Femur (tissue), 1 donor: Measurements from ENCODE around the gene METTL14.

Source experiments
- DNase-seq: peaks from one replicate; pipeline ENCODE4 v3.0.0-alpha.2; 2017

METTL14 gene

DNA sequence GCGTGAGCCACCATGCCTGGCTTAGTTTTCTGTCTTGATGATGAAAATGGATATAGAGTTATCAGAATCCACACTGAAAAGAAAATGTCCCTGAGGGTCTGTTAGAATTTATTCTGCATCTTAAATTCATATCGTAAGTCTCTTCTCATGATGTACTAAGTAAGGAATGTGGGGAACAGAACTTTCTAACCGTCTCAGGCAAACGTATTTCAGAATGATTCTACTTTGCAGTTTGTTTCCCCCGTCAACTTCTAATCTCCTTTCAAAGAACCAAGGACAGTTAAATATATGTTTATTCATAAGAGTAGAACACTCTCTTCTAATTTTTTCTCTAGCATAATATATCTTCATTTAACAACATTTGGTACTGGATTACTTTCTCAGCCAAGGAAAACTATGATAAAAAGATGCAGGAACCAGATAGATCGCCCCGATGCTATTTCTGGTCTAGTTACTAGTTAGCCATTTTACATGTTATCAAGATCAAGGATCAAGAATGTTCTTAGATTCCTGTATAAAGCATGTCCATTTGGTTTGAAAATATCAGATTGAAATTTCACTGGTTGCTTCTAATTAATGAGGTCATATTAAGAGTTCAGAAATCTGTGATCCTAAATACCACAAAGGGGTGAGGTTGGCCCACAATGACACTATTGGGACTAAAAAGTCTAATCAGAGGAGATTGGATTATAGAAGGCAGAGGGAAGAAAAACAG is 49.5 kb downstream of the METTL14 start:
- no peak for DNase-seq

- DNase-seq = no peak
Measured at GRCh38 chr4:118736900-118737299, 51.7 kb downstream of the METTL14 start.

- DNase-seq = no peak
Measured at GRCh38 chr4:118738090-118738489, 52.9 kb downstream of the METTL14 start.

DNA sequence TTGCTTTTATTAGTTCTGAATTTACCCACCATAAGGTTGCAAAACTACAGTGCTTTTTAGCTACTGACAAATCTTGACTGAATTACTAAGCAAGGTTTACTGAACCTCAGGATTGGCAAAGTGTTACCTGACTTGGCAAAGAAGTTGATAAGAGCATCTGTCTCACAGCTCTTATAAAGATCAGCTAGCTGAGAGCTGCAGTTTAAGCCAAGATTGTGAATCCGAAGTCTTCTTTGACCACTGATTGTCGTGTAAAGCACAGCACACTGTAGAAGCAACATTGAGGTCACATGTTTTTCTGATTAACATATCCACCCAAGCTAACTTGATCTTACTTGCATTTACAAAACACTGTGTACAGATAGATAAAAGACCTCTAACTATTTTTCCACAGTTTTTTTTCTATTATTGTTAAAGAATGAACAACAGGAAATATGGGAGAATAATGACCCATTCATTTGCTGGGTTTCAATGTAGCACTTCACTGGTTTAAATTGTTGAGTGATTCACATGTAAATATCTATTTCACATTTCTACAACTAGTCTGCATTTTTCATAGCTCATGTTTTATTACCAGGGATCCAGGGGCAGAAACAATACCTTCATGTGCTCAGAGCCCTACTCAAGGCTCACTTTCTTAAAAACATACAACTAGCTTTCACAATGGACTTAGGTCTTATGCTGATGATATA is 54.0 kb downstream of the METTL14 start:
- no peak for DNase-seq

- no peak for DNase-seq
Measured at GRCh38 chr4:118740869-118741268, 55.7 kb downstream of the METTL14 start.

GRCh38 chr4:118741301-118741855 is 56.2 kb downstream of the METTL14 start:
- DNase-seq = no peak

DNA sequence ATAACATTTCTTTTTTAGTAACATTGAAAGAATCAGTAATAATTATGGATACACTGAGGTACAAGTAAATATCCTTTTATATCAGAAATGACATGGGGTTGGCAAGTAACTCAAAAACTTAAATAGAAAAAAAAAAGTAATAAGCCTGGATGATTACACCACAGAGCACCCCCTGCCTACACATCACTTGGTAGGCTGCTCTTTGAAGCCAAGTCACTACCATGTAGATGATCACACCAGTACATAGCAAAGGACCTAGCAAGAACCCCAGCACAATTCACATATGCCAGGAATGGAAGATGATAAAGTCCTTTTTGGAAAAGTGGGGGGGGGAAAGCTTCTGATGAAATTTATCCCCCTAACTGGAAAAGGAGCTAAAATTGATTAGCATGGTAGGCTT is 56.9 kb downstream of the METTL14 start:
- DNase-seq = no peak

- no peak for DNase-seq
Measured at GRCh38 chr4:118743867-118744266, 58.7 kb downstream of the METTL14 start.

DNA sequence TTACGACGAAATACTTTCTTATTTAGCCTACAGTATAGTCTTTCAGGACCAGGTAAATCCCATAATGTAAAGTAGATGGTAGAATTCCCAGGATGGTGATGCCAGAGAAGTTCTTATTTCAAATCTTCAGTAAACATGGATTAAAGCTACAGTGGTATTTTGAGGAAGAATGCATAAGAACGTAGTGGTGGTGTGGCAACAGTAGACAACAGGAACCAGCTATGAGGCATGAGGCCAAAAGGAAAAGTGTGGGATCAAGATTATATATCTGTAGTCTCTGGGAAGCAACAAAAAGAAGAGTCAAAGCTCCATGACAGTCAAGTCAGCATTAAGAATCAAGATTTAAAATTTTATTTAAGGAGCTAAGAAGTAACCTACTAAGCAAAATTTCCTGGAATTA is 60.2 kb downstream of the METTL14 start:
- no peak for DNase-seq

GRCh38 chr4:118746251-118746919 is 61.2 kb downstream of the METTL14 start:
- no peak for DNase-seq

DNA sequence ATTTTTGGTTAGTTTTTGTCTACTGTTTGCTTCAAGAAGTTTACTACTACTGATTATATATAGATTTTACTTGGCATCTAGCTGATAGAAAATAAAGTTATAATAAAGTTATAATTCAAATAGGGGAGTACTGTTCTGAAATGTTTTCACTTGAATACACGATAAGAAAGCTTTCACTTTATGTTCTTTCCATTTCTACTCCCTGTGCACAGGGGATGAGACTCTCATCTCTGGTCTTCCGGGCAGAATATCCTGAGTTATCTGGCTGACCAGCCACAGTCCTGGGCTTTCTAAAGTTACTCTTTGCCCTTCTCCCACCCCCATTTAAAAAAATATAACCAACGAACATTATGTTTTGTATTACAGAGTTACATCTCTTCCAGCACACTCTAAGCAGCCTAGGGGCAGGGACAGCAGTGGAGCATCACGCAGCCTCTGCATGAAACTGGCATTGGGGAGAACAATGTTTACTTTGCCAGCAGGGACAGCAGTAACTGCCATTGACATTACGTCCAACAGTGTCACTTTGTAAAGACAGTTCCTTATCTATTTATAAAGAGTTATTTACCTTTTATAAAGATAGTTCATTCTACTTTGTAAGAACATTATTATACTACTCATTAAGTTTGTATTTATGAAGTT is 64.3 kb downstream of the METTL14 start:
- DNase-seq = no peak

DNA sequence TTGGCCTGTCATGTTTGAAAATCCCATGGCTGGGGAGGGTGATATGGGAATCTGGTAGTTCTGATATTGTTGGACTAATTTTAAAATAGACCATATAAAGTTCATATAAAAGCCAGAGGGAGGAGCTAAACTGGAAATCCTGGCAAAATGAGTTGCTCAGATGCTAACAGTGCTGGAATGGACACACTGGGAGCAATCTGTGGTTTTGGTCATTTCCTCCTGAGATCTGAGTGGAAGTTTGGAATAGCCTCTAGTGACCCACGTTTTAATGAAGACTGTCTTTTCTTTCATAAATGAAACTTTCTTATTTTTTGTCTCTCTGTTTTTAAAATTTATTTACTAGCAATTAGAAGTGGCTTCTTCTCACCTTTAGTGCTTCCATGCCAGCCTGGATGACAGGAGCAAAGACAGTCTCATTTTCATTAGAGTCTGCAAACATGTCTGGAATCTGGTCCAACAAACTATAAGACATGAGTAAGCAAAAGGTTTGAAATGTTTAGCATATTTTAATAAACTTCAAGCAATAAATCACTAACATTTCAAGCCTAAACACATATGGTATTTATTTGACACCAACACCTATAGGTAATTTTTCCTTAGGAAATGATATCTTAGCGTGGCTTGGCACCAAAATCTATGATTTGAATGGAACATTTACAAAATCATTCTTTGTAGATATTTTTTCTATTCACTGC is 66.6 kb downstream of the METTL14 start:
- no peak for DNase-seq

DNA sequence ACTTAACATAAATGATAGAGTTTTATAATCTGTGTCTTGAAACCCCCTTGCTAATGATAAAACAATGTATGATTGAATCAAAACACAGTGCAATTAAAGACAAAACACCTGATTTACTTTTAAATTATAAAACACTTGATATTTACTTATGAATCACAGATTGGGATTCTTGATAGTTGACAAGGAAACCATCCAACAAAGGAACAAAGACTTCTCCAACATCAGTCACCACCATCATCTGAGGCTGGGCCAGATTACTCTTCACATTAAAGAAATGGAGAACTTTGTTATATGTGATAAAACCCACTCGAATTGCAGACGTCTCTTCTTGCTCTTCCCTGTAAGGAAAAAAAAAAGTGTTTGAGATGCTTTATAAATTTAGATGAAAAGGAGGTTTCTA is 67.4 kb downstream of the METTL14 start:
- DNase-seq = no peak

- DNase-seq = no peak
Measured at GRCh38 chr4:118753096-118753495, 67.9 kb downstream of the METTL14 start.

- DNase-seq = no peak
Measured at GRCh38 chr4:118753685-118754084, 68.5 kb downstream of the METTL14 start.

- DNase-seq = no peak
Measured at GRCh38 chr4:118754890-118755289, 69.7 kb downstream of the METTL14 start.

GRCh38 chr4:118755438-118756226 is 70.4 kb downstream of the METTL14 start:
- DNase-seq = no peak

GRCh38 chr4:118756429-118756828 is 71.2 kb downstream of the METTL14 start:
- DNase-seq = no peak

DNA sequence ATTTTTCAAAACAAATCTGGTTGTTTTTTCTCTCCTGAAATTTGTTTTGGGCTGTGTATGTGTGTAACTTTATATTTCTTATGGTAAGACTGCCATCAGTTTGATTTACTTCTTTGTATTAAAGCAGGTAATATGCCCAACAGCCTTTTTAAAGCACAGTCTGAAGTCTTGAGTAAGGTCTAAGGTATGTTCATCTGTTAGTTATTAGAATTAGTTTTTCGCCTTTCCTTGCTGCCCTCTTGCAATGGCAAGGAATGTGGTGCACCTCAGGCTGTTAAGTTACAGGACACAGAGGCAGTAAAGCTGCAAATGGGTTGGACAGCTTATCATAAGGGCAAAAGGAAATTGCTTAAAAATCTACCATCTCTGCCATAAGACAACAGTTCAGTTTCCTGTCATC is 71.8 kb downstream of the METTL14 start:
- no peak for DNase-seq

DNA sequence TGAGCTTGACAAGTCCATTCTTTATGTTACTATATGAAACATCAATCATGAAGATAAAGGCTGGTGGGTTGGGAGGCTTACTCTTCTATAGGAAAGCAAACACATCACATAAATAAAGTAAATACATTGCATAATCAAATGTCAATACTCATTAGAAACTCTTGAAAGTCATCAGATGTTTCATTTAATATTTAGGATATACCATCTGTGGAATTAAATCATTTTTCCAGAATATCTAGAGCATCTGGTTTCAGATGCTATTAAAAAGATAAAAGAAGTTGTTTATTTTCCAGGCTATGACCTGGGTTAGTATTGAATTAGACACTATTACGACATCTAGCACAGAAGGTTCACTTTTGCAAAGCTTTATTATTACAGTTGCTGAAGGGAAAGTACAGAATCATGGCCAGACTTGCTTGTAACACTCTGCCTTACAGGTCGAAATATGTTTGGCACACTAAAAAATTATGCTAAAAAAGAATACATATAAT is 72.6 kb downstream of the METTL14 start:
- no peak for DNase-seq

DNA sequence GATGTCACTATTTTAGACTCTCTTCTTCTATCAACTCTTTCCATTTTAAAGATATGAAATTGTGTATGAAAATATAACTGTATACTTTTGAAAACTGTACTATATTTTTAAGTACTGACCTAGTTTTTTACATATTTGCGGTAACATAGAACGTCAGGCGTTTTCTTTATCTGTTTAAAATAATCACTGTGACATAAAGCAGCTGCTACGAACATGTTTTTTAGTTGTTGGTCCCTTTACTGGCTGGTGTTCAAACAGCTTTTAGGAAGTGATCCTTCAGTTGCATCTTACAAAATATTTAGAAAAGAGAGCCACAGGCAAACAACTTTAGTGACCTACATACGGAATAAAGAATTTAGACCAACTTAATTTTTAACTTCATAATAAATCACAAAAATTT is 73.1 kb downstream of the METTL14 start:
- DNase-seq = no peak

DNA sequence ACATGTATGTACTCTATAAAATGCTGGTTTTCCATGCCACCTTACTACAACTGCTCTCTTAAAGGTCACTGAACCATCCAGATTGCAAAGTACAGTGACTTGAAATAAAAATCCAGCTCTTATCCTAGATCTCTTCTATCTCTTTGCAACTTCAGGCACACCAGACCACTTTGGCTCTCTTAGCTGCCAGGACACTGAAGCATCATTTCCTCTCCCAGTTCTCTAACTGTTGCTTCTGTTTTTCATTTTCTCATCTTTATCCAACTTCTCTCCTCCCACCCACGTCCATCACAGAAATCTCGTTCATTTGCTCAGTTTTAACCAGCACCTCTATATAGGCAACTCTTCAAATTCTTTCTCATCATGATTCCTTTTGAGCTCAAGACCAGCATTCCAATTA is 74.3 kb downstream of the METTL14 start:
- DNase-seq = no peak
